T-helper 22 cell (primary cell): ENCODE data around the gene TMEM252.

Experiments used
- DNase-seq: peaks from one replicate; pipeline ENCODE4 v3.0.0-alpha.2; 2020; ENCODE audit warnings: low read depth

Gene TMEM252

GRCh38 chr9:68498816-68499215, 41.9 kb downstream of the TMEM252 start:
- DNase-seq = no peak

DNA sequence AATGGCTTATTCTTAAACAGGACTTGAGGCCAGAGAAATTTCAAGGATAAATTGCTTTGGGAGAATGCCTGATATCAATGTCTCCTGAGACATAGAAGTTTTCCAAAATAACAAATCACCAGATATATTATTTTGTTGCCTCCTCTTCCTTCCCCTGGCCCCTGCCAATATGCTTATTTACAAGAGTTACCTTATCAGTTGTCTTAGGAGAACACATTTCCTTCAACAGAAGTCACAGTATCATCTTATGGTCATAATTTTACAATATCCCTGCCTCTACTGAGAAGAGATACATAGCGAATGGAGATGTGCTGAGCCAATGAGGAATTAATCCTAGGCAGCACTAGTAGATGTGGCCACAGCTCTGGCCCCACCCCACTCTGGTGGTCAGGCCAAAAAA, 43.1 kb downstream of the TMEM252 start:
- DNase-seq = no peak

DNA sequence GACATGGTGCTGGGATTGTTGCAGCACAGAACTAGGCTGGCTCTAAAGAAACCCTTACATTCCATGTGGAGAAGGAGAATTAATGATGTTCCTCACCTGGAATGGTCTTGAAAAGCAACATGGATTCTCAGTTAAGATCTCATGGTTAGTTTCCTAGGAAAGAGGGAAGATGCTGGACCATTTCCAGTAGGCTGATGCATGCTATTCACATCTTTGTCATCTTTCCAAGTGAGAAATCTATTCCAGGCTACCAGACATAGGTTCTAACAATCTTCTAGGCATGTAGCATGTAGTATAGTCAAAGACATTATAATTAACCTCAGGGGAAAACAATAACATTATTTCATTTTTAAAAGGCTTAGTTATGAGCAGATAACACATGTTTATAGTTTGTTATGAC, 44.3 kb downstream of the TMEM252 start:
- DNase-seq = no peak

- DNase-seq = no peak
Measured at GRCh38 chr9:68495247-68495646, 45.4 kb downstream of the TMEM252 start.

DNA sequence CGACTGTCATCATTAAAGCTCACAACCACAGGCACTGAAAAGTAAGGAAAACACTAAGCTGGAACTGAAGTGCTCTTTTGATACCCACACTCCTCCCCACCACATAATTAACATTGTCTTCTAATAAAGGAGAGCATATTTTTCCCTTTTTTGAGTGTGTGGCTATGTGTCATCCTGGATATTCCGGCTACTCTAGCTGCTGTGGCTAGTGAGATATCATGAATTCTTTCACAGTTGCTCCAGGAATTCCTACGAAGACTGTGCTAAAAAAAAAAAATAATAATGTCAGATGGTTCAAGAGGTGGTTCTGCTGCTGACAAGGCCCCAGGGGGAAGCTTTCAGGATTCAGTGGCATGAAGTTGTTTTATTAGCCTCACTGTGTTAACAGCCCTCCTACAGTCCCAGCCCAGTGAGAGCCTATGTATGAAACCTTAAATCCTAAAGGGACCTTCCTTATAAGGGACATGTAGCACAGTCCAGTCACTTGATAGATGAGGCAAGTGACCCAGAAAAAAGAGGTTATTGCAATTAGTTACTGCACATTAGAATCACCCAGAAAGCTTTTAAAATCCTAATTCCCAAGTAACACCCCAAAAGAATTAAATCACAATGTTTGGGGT, 46.6 kb downstream of the TMEM252 start:
- DNase-seq = no peak

- DNase-seq = no peak
Measured at GRCh38 chr9:68493541-68493940, 47.1 kb downstream of the TMEM252 start.

GRCh38 chr9:68492806-68493205, 47.9 kb downstream of the TMEM252 start:
- DNase-seq = no peak

DNA sequence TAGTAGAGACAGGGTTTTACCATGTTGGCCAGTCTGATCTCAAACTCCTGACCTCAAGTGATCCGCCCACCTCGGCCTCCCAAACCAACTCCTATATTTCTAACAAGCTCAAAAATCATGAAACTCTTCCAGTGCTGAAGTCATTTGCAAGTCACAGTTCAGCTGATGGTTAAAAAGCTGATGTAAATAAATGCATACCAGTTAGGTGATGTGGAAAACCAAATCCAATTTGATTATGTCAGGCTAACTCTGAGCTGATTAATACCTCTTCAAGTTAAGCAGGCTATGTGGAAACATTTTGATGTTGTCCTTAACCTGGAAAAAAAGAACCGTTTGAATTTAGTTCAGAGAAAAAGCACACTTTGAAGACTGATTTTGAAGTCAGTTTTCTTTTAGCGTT, 51.0 kb downstream of the TMEM252 start:
- no peak for DNase-seq

- no peak for DNase-seq
Measured at GRCh38 chr9:68488126-68488525, 52.6 kb downstream of the TMEM252 start.
